ENCODE data around the gene TAF4. TPM values are rescaled to one million over a fixed set of nuclear protein-coding genes. Genes with fewer than 3 reads are reported as not detected.

The TAF4 gene
- total RNA-seq, 1 donor from 2014 or later = 11.5 TPM

DNA sequence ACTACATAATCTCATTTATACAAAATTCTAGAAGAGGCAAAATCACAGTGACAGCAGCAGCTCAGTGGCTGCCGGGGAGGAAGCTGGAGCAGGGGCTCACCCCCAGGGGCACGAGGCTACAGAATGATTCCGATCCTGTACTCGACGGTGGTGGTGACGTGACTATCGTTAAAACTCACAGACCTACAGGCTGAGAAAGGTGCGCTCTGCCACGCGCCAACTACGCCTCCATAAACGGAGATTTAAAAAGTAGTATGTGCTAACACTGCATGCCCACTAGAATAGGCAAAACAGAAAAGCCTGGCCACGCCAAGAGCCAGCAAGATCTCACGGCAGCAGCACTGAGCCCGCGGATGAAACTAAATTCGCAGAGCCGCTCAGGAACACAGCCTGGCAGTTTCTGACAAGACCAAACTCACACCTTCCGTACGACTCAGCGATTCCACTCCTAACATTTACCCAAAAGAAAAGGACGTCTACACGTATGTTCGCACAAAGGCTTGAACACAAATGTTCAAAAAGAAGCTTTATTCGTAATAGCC lies 25.2 kb downstream of the TAF4 start:
- H3K4me3 Mint-ChIP-seq (ENCODE audit: unreplicated experiment) = no peak overlapping the region
- no peaks in the 10 kb centered on the region for H3K27me3 Mint-ChIP-seq (ENCODE audit: low read depth)
- no peak for TF ChIP-seq CTCF (IDR thresholded peaks at IDR 0.05)
- H3K9me3 Mint-ChIP-seq (ENCODE audit: low read depth) = no peaks in the 10 kb centered on the region
- H3K36me3 Mint-ChIP-seq (ENCODE audit: low read depth) = no peaks in the 10 kb centered on the region
- H3K27ac Mint-ChIP-seq (ENCODE audit: unreplicated experiment) = peak overlapping the region; percentile 15
- peaks cover 38% of the 10 kb centered on the region for H3K4me1 Mint-ChIP-seq (ENCODE audit: low read depth)
- no peak for DNase-seq (ENCODE audit: low spot score)

GRCh38 chr20:62039738-62040137 lies 25.9 kb downstream of the TAF4 start:
- Mint-ChIP-seq H3K9me3 (ENCODE audit: low read depth) (no peaks in the 10 kb centered on the region), H3K36me3 (ENCODE audit: low read depth) (no peaks in the 10 kb centered on the region), H3K27ac (ENCODE audit: unreplicated experiment) (no peak overlapping the region), H3K4me3 (ENCODE audit: unreplicated experiment) (no peak overlapping the region), H3K27me3 (ENCODE audit: low read depth) (no peaks in the 10 kb centered on the region), H3K4me1 (ENCODE audit: low read depth) (peaks cover 37% of the 10 kb centered on the region)
- TF ChIP-seq CTCF (IDR thresholded peaks at IDR 0.05) = no peak
- DNase-seq (ENCODE audit: low spot score) = no peak

GRCh38 chr20:62032609-62033368 lies 32.9 kb downstream of the TAF4 start:
- Mint-ChIP-seq H3K4me1 (ENCODE audit: low read depth) (peaks cover 25% of the 10 kb centered on the region), H3K9me3 (ENCODE audit: low read depth) (no peaks in the 10 kb centered on the region), H3K36me3 (ENCODE audit: low read depth) (no peaks in the 10 kb centered on the region), H3K27me3 (ENCODE audit: low read depth) (no peaks in the 10 kb centered on the region), H3K4me3 (ENCODE audit: unreplicated experiment) (no peak overlapping the region), H3K27ac (ENCODE audit: unreplicated experiment) (no peak overlapping the region)
- no peak for TF ChIP-seq CTCF (IDR thresholded peaks at IDR 0.05)
- DNase-seq (ENCODE audit: low spot score) = no peak

GRCh38 chr20:62031462-62032092 lies 34.1 kb downstream of the TAF4 start:
- no peaks in the 10 kb centered on the region for H3K27me3 Mint-ChIP-seq (ENCODE audit: low read depth)
- peaks cover 30% of the 10 kb centered on the region for H3K4me1 Mint-ChIP-seq (ENCODE audit: low read depth)
- H3K4me3 Mint-ChIP-seq (ENCODE audit: unreplicated experiment) = no peak overlapping the region
- no peaks in the 10 kb centered on the region for H3K36me3 Mint-ChIP-seq (ENCODE audit: low read depth)
- no peaks in the 10 kb centered on the region for H3K9me3 Mint-ChIP-seq (ENCODE audit: low read depth)
- no peak overlapping the region for H3K27ac Mint-ChIP-seq (ENCODE audit: unreplicated experiment)
- DNase-seq (ENCODE audit: low spot score) = no peak
- TF ChIP-seq CTCF (IDR thresholded peaks at IDR 0.05) = no peak

GRCh38 chr20:62030834-62031434 lies 34.7 kb downstream of the TAF4 start:
- TF ChIP-seq CTCF (IDR thresholded peaks at IDR 0.05) = no peak
- DNase-seq (ENCODE audit: low spot score) = no peak
- no peaks in the 10 kb centered on the region for H3K36me3 Mint-ChIP-seq (ENCODE audit: low read depth)
- no peaks in the 10 kb centered on the region for H3K9me3 Mint-ChIP-seq (ENCODE audit: low read depth)
- no peaks in the 10 kb centered on the region for H3K27me3 Mint-ChIP-seq (ENCODE audit: low read depth)
- H3K27ac Mint-ChIP-seq (ENCODE audit: unreplicated experiment) = no peak overlapping the region
- H3K4me1 Mint-ChIP-seq (ENCODE audit: low read depth) = peaks cover 29% of the 10 kb centered on the region
- H3K4me3 Mint-ChIP-seq (ENCODE audit: unreplicated experiment) = no peak overlapping the region

All from chondrocyte (in vitro differentiated cells).